ENCODE measurements around the gene HOXA3.

Gene HOXA3

GRCh38 chr7:27079234-27079975 lies 73.0 kb downstream of the HOXA3 start:
- no peak for DNase-seq

GRCh38 chr7:27078616-27079233 lies 73.7 kb downstream of the HOXA3 start:
- no peak for DNase-seq

- no peak for DNase-seq
Measured at GRCh38 chr7:27073076-27073475, 79.3 kb downstream of the HOXA3 start.

DNA sequence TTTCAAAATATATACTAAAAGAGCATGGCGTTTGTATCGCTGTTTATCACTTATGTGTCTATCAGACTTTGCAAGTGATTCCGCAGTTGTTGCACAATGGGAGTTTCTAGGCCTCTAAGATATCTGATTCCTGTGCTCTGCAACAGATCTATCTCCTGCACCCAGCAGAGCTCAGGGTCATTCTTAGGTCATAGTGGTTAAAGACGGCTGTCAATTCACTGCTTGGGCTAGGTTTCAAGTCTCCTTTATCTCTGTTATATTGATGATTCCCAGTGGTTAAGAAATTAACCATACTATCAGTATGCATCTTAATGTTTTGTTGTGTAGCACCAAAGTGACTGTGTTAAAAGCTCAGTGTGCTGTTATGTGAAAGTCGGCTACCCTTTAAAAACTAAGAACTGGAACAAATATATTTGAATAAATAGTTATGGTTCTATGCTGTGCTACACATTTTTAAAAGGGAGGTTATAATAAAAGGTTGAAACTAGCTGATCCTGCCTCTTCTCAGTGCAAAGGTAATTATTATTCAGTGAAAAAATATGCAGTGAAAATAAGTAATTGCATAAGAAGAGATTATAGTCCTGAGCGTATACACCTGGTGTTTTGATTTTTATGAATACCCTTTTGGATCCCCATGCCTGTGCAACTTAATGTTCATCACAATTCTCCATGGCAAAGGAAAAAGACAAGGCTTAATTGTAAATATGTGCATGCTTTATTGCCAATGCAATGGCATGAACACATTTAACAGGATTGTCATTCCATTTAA lies 80.6 kb downstream of the HOXA3 start:
- DNase-seq, result no peak

- no peak for DNase-seq
Measured at GRCh38 chr7:27068259-27068658, 84.1 kb downstream of the HOXA3 start.

DNA sequence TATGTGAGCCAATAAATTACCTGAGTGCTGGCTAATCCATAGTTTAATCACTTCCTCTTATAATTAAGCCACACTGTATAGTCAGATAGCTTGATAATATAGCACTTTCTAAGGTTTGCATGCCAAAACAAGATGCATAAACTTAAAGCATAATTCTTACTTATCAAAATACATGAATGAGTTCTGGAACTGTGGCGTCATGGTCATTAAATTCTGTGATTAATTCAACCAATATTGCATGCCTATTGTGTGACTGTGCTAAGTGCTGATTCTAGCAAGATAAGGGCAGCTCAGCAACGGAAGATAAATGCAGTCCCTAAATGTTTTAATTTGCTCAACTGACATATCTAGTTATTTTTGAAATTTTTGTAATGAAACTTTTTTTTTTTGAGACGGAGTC lies 86.2 kb downstream of the HOXA3 start:
- no peak for DNase-seq

GRCh38 chr7:27065709-27066108 lies 86.7 kb downstream of the HOXA3 start:
- DNase-seq, result no peak

DNA sequence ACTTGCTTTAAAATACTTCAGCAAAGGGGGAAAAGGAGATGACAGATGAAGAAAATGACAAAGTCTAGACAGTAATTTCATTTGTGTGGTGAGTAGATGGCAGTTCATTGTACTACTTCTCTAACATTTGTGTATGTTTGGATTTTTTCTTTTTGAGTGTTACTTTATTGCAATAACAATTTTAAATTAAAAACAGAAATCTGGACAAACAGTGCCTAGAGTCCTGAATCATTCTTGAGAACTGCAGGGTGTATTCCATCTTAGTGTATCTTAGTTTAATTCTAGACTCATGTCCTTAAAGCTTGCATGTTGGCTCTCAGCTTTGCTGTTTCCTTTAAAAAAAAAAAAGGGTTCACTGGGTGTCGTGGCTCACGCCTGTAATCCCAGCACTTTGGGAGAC lies 87.7 kb downstream of the HOXA3 start:
- DNase-seq, result no peak

DNA sequence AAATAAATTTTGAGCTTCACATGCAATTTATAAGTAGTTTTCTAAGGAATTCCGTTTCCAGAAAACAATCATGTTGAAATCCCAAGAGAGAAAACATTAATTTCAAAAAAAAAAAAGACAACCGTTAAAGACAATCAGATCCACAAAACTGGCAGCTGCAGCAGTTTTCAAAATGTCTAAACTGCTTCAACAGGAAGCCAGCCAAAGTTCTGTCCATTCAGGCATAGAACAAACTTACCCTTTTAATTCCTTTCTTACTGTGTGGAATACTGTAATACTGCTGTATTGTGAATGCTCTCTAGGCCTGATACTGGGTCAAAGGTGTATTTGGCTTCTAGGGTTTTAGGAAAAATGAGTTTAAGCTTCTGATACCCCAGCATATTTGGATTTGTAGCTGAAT lies 88.2 kb downstream of the HOXA3 start:
- DNase-seq, result no peak

DNA sequence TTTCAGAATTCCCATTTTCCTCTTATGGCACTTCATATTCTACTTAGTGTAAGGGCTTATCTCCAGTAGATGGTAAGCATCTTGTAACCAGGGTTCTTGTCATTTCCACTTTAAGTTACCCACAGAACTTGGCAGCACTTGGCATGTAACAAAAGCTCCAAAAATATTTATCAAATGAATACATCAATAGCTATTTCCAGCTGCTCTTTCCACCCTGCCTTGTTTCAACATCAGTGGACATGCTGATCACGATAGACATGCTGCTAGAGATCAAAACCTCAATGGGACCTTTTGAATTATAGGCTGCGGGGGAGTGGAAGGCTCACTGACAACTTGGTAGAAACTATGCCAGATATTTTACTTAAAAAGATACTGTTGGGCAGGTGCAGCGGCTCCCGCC lies 89.4 kb downstream of the HOXA3 start:
- no peak for DNase-seq

All from stimulated activated CD4-positive, alpha-beta T cell treated with anti-CD3 and anti-CD28 coated beads, Interleukin-1b, Interleukin-23, amount 100 ng/mL, for 48 hours (primary cell).